Measurements from ENCODE around the gene SPSB1. TPM values are rescaled to one million over a fixed set of nuclear protein-coding genes. Genes with fewer than 3 reads are reported as not detected.

SPSB1 gene
- total RNA-seq, 1 donor from 2014 or later = 17.6 TPM

DNA sequence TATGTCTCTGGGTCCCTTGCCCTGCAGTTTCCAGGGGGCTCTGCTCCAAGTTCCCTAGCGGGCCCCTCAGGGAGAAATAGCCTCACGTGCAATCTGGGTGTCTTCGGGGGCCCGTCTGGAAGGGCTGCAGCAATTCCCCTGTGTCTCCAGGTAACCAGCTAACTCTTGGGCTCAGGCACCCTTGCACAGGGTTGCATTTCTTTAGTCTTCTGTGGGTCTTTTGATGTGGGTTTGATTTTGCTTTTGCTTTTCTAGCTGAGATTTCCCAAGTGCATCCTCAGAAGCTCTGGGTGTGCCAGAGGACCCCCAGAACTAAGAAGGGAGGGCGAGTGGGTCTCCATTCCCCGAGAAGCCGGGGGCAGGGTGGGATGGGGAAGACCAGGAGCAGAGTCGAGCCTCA is 75.7 kb downstream of the SPSB1 start:
- TF ChIP-seq, protein P1, sequence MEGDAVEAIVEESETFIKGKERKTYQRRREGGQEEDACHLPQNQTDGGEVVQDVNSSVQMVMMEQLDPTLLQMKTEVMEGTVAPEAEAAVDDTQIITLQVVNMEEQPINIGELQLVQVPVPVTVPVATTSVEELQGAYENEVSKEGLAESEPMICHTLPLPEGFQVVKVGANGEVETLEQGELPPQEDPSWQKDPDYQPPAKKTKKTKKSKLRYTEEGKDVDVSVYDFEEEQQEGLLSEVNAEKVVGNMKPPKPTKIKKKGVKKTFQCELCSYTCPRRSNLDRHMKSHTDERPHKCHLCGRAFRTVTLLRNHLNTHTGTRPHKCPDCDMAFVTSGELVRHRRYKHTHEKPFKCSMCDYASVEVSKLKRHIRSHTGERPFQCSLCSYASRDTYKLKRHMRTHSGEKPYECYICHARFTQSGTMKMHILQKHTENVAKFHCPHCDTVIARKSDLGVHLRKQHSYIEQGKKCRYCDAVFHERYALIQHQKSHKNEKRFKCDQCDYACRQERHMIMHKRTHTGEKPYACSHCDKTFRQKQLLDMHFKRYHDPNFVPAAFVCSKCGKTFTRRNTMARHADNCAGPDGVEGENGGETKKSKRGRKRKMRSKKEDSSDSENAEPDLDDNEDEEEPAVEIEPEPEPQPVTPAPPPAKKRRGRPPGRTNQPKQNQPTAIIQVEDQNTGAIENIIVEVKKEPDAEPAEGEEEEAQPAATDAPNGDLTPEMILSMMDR (IDR thresholded peaks at IDR 0.05; ENCODE audit: insufficient read depth, low read length, severe bottlenecking) = no peak
- H3K27me3 ChIP-seq (ENCODE audit: control insufficient read depth, insufficient read depth, low read length) = no peaks in the 10 kb centered on the region
- H3K4me3 ChIP-seq (ENCODE audit: low read depth, low read length) = no peak overlapping the region
- FAIRE-seq (no peak), DNase-seq (ENCODE audit: low read depth) (no peak)
- peaks cover 13% of the 10 kb centered on the region for H3K36me3 ChIP-seq (ENCODE audit: control insufficient read depth, insufficient read depth, low read length)

DNA sequence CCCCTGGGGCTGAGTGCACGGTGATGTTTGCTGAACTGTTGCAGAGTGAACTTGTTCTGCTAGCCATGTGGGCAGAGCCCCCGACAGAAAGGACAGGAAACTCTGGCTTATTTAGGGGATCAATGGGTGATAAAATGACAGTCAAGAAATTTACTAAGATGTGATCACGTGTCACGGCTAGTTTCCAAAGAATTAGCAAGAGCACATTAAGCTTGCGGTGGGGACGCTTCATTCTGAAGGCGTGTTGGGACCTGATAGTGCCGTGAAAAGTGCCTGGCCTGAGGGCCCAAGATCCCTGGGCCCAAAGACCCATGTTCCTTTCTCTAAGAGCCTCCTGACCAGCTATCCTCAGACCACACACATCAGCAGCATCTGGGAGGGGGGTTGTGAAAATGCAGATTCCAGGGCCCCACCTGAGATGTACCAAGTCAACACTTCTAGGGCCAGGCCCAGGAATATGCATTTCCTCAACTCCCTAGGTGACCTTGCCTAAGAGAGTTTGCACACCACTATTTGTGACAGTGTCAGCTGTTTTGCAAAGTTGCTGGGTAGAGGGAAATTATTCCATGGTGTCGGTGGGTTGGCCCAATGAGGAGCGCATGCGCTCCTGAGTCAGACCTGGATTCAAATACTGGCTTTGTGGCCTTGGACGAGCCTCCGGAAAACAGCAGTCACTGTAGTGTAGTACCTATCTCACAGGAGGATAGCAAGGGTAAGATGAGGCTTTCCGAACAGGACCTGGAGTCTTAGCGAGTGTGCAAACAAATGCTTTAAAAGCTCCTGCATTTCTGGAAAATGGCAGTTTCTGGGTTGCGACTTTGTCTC is 77.5 kb downstream of the SPSB1 start:
- H3K27me3 ChIP-seq (ENCODE audit: control insufficient read depth, insufficient read depth, low read length) = no peaks in the 10 kb centered on the region
- peaks cover 11% of the 10 kb centered on the region for H3K36me3 ChIP-seq (ENCODE audit: control insufficient read depth, insufficient read depth, low read length)
- TF ChIP-seq, protein P1 (IDR thresholded peaks at IDR 0.05; ENCODE audit: insufficient read depth, low read length, severe bottlenecking) = no peak
- H3K4me3 ChIP-seq (ENCODE audit: low read depth, low read length) = no peak overlapping the region
- FAIRE-seq (no peak), DNase-seq (ENCODE audit: low read depth) (peak; percentile 57)

DNA sequence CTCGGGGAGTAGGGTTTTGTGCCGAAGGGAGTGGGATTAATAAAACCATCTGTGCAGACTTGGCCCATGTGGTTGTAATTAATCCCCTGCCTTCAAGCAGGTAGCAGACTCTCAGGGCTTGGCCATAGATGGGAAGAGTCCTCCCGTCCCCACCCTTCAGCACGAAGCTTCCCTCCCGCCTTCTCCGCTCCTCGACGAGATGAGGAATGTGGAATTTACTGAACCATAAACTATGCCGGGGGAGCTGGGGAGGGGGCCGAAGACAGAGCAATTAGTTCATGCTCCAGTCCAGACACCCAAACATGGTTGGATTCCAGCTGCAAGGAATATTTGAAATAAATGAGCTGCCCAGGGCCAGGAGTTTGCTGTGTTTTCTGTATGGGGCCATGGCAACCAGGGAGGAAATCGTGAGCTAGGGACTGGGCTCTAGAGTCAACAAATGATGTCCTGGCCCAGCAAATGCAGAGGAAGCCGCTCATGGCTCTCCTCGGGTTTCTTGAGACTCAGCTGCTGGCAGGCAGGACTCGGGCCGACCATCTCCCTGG is 78.8 kb downstream of the SPSB1 start:
- Histone ChIP-seq H3K4me3 (ENCODE audit: low read depth, low read length) (no peak overlapping the region), H3K36me3 (ENCODE audit: control insufficient read depth, insufficient read depth, low read length) (peaks cover 11% of the 10 kb centered on the region), H3K27me3 (ENCODE audit: control insufficient read depth, insufficient read depth, low read length) (no peaks in the 10 kb centered on the region)
- FAIRE-seq = no peak
- TF ChIP-seq, protein P1 (IDR thresholded peaks at IDR 0.05; ENCODE audit: insufficient read depth, low read length, severe bottlenecking) = no peak
- no peak for DNase-seq (ENCODE audit: low read depth)

DNA sequence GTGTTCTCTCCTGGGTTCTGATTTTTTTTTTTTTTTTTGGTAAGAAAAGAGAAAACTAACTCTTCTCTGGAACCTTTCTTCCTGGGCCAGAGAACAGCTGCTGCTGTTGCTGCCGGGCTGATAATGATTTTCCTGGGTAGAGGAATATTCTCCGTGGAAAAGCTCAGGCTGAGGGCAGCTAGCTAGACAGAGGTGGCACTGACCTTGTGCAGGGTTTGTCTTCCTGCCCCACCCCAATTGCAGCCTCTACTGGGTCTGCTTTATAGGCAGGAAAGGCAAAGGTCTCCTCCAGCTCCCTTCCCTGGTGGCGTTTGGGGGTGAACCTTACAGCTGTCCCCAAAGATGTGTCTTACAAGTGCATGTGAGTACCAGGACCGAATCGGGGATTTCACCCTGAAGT is 79.3 kb downstream of the SPSB1 start:
- Histone ChIP-seq H3K27me3 (ENCODE audit: control insufficient read depth, insufficient read depth, low read length) (no peaks in the 10 kb centered on the region), H3K36me3 (ENCODE audit: control insufficient read depth, insufficient read depth, low read length) (peaks cover 11% of the 10 kb centered on the region), H3K4me3 (ENCODE audit: low read depth, low read length) (no peak overlapping the region)
- no peak for FAIRE-seq
- TF ChIP-seq, protein P1 (IDR thresholded peaks at IDR 0.05; ENCODE audit: insufficient read depth, low read length, severe bottlenecking) = no peak
- DNase-seq (ENCODE audit: low read depth) = no peak

DNA sequence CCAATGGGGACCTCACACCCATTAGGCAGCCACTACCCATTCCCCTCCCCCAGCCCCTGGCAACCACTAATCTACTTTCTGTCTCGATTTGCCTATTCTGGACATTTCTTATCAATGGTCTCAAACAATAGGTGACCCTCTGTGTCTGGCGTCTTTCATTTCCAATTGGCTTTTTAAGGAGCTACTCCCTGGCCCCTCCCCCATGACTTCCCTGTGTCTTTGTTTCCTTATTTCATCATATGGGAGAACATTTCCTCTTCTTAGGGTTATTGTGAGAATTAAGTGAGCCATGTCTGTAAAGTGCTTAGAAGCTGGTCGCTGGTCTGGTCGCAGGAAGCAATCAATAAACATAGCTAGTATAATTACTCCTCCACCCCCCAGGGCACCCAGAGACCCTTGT is 80.9 kb downstream of the SPSB1 start:
- no peak overlapping the region for H3K4me3 ChIP-seq (ENCODE audit: low read depth, low read length)
- no peak for DNase-seq (ENCODE audit: low read depth)
- FAIRE-seq = no peak
- peaks cover 1% of the 10 kb centered on the region for H3K36me3 ChIP-seq (ENCODE audit: control insufficient read depth, insufficient read depth, low read length)
- no peaks in the 10 kb centered on the region for H3K27me3 ChIP-seq (ENCODE audit: control insufficient read depth, insufficient read depth, low read length)
- TF ChIP-seq, protein P1 (IDR thresholded peaks at IDR 0.05; ENCODE audit: insufficient read depth, low read length, severe bottlenecking) = no peak
